Measurements from ENCODE around the gene ADAMTS17. TPM values are rescaled to one million over a fixed set of nuclear protein-coding genes. Genes with fewer than 3 reads are reported as not detected.

ADAMTS17 gene
- total RNA-seq, 1 experiment from 2014 or later, result 1.8 TPM

DNA sequence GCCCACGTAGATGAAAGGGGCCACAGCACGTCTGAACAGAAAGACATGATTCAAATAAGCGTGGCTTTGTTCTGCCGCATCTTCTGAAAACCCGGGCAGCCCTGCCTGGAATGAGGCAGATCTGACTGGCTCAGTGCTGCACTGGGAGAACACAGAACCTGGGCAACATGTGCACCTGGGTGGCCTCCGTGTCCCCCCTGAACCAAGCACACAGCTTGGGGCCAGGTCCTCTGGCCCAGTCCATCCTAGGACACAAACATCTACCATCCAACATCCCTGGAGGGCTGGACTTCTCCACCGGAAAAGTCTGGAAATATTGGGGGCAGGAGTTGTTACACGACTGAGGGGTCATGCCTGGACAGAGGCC lies 119.4 kb downstream of the ADAMTS17 start:
- Mint-ChIP-seq H3K27ac (no peak overlapping the region), H3K36me3 (no peaks in the 10 kb centered on the region), H3K9me3 (no peaks in the 10 kb centered on the region), H3K27me3 (ENCODE audit: low read depth) (no peaks in the 10 kb centered on the region), H3K4me3 (no peak overlapping the region), H3K4me1 (peaks cover 6% of the 10 kb centered on the region)
- ATAC-seq (no peak), DNase-seq (ENCODE audit: low spot score) (no peak)
- TF ChIP-seq, protein P1, sequence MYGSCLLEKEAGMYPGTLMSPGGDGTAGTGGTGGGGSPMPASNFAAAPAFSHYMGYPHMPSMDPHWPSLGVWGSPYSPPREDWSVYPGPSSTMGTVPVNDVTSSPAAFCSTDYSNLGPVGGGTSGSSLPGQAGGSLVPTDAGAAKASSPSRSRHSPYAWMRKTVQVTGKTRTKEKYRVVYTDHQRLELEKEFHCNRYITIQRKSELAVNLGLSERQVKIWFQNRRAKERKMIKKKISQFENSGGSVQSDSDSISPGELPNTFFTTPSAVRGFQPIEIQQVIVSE (CRISPR knock-in tag; IDR thresholded peaks at IDR 0.05; ENCODE audit: borderline replicate concordance), result no peak
- TF ChIP-seq ELF4 (CRISPR knock-in tag; IDR thresholded peaks at IDR 0.05; ENCODE audit: low read depth) (no peak), RELA (CRISPR knock-in tag; IDR thresholded peaks at IDR 0.05; ENCODE audit: borderline replicate concordance) (no peak), SP1 (CRISPR knock-in tag; conservative IDR thresholded peaks at IDR 0.05) (no peak), KAT7 (CRISPR knock-in tag; IDR thresholded peaks at IDR 0.05; ENCODE audit: borderline replicate concordance) (no peak), FOXK1 (CRISPR knock-in tag; IDR thresholded peaks at IDR 0.05) (no peak), ZNF219 (CRISPR knock-in tag; IDR thresholded peaks at IDR 0.05; ENCODE audit: borderline replicate concordance) (no peak)
- TF ChIP-seq, protein P2, sequence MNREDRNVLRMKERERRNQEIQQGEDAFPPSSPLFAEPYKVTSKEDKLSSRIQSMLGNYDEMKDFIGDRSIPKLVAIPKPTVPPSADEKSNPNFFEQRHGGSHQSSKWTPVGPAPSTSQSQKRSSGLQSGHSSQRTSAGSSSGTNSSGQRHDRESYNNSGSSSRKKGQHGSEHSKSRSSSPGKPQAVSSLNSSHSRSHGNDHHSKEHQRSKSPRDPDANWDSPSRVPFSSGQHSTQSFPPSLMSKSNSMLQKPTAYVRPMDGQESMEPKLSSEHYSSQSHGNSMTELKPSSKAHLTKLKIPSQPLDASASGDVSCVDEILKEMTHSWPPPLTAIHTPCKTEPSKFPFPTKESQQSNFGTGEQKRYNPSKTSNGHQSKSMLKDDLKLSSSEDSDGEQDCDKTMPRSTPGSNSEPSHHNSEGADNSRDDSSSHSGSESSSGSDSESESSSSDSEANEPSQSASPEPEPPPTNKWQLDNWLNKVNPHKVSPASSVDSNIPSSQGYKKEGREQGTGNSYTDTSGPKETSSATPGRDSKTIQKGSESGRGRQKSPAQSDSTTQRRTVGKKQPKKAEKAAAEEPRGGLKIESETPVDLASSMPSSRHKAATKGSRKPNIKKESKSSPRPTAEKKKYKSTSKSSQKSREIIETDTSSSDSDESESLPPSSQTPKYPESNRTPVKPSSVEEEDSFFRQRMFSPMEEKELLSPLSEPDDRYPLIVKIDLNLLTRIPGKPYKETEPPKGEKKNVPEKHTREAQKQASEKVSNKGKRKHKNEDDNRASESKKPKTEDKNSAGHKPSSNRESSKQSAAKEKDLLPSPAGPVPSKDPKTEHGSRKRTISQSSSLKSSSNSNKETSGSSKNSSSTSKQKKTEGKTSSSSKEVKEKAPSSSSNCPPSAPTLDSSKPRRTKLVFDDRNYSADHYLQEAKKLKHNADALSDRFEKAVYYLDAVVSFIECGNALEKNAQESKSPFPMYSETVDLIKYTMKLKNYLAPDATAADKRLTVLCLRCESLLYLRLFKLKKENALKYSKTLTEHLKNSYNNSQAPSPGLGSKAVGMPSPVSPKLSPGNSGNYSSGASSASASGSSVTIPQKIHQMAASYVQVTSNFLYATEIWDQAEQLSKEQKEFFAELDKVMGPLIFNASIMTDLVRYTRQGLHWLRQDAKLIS (CRISPR knock-in tag; IDR thresholded peaks at IDR 0.05; ENCODE audit: borderline replicate concordance), result no peak
- ChIA-PET POLR2A (no interaction called here), CTCF (no interaction called here)

DNA sequence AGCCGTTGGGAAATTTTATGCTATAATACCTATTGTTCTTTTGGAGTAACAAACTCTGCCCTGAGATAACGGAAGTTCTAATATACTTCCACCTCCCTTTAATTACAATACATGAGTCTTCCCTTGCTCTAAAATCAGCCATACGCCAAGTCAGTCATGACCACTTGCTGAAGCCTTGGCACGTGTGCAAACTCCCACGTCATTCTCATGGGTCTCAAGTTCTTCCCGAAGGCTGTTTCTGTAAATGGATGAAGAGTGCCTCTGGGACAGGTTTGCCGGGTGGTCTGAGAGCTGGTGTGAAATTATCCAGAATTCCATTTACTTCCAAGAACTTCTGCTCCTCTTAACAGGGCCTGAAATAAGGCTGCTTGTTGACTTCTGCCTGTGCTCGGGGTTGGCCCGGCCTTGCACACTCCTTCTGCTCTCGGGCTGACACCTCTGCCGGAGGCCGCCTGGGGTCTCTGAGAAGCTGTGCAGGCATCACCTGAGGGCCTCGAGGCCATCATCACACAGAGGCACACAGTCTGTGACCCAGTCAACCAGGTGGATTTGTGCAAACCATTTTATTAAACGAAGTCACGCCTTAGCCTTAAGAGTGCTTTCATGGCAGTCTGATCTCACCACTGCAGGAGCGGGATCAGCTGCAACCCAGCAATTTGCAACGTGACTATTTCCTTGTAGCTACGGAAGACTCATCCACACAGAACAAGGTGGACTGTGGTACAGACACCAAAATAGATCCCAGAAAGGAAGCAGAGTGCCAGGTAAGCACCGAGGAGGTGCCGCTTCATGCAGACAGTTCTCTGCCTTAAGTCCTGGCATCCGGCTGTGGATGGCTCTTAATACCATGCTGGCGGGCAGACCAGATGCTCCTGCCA lies 120.1 kb downstream of the ADAMTS17 start:
- H3K9me3 Mint-ChIP-seq, result no peaks in the 10 kb centered on the region
- POLR2A ChIA-PET, result no interaction called here
- H3K27ac Mint-ChIP-seq, result no peak overlapping the region
- H3K27me3 Mint-ChIP-seq (ENCODE audit: low read depth), result no peaks in the 10 kb centered on the region
- CTCF ChIA-PET, result no interaction called here
- DNase-seq (ENCODE audit: low spot score), result no peak
- peaks cover 6% of the 10 kb centered on the region for H3K4me1 Mint-ChIP-seq
- no peak overlapping the region for H3K4me3 Mint-ChIP-seq
- ATAC-seq, result no peak
- no peaks in the 10 kb centered on the region for H3K36me3 Mint-ChIP-seq
- TF ChIP-seq MXD4 (CRISPR knock-in tag; IDR thresholded peaks at IDR 0.05; ENCODE audit: borderline replicate concordance), result no peak
- TF ChIP-seq, protein P3, sequence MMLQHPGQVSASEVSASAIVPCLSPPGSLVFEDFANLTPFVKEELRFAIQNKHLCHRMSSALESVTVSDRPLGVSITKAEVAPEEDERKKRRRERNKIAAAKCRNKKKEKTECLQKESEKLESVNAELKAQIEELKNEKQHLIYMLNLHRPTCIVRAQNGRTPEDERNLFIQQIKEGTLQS (CRISPR knock-in tag; conservative IDR thresholded peaks at IDR 0.05), result no peak
- no peak for TF ChIP-seq GRHL2 (CRISPR knock-in tag; IDR thresholded peaks at IDR 0.05; ENCODE audit: insufficient replicate concordance, severe bottlenecking)
- no peak for TF ChIP-seq NR1H2 (CRISPR knock-in tag; IDR thresholded peaks at IDR 0.05)
- TF ChIP-seq ZNF138 (CRISPR knock-in tag; conservative IDR thresholded peaks at IDR 0.05), result no peak
- no peak for TF ChIP-seq ETV6 (CRISPR knock-in tag; IDR thresholded peaks at IDR 0.05)
- no peak for TF ChIP-seq NFE2L1 (CRISPR knock-in tag; IDR thresholded peaks at IDR 0.05)
- TF ChIP-seq IRF2 (CRISPR knock-in tag; IDR thresholded peaks at IDR 0.05; ENCODE audit: borderline replicate concordance, low read depth), result no peak
- no peak for TF ChIP-seq OVOL2 (CRISPR knock-in tag; IDR thresholded peaks at IDR 0.05; ENCODE audit: borderline replicate concordance)
- no peak for TF ChIP-seq ZNF317 (CRISPR knock-in tag; IDR thresholded peaks at IDR 0.05; ENCODE audit: borderline replicate concordance, low read depth)
- TF ChIP-seq, protein P4, sequence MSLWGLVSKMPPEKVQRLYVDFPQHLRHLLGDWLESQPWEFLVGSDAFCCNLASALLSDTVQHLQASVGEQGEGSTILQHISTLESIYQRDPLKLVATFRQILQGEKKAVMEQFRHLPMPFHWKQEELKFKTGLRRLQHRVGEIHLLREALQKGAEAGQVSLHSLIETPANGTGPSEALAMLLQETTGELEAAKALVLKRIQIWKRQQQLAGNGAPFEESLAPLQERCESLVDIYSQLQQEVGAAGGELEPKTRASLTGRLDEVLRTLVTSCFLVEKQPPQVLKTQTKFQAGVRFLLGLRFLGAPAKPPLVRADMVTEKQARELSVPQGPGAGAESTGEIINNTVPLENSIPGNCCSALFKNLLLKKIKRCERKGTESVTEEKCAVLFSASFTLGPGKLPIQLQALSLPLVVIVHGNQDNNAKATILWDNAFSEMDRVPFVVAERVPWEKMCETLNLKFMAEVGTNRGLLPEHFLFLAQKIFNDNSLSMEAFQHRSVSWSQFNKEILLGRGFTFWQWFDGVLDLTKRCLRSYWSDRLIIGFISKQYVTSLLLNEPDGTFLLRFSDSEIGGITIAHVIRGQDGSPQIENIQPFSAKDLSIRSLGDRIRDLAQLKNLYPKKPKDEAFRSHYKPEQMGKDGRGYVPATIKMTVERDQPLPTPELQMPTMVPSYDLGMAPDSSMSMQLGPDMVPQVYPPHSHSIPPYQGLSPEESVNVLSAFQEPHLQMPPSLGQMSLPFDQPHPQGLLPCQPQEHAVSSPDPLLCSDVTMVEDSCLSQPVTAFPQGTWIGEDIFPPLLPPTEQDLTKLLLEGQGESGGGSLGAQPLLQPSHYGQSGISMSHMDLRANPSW (CRISPR knock-in tag; conservative IDR thresholded peaks at IDR 0.05; ENCODE audit: low read depth), result no peak
- TF ChIP-seq, protein P5, sequence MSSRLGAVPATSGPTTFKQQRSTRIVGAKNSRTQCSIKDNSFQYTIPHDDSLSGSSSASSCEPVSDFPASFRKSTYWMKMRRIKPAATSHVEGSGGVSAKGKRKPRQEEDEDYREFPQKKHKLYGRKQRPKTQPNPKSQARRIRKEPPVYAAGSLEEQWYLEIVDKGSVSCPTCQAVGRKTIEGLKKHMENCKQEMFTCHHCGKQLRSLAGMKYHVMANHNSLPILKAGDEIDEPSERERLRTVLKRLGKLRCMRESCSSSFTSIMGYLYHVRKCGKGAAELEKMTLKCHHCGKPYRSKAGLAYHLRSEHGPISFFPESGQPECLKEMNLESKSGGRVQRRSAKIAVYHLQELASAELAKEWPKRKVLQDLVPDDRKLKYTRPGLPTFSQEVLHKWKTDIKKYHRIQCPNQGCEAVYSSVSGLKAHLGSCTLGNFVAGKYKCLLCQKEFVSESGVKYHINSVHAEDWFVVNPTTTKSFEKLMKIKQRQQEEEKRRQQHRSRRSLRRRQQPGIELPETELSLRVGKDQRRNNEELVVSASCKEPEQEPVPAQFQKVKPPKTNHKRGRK (CRISPR knock-in tag; IDR thresholded peaks at IDR 0.05; ENCODE audit: borderline replicate concordance), result no peak
- TF ChIP-seq ZNF416 (CRISPR knock-in tag; IDR thresholded peaks at IDR 0.05), result no peak
- no peak for TF ChIP-seq SMAD4 (CRISPR knock-in tag; IDR thresholded peaks at IDR 0.05)
- no peak for TF ChIP-seq TP53 (CRISPR knock-in tag; IDR thresholded peaks at IDR 0.05)
- TF ChIP-seq, protein P6, sequence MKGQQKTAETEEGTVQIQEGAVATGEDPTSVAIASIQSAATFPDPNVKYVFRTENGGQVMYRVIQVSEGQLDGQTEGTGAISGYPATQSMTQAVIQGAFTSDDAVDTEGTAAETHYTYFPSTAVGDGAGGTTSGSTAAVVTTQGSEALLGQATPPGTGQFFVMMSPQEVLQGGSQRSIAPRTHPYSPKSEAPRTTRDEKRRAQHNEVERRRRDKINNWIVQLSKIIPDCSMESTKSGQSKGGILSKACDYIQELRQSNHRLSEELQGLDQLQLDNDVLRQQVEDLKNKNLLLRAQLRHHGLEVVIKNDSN (CRISPR knock-in tag; IDR thresholded peaks at IDR 0.05), result no peak
- TF ChIP-seq FOXP1 (CRISPR knock-in tag; IDR thresholded peaks at IDR 0.05; ENCODE audit: borderline replicate concordance), result no peak
- no peak for TF ChIP-seq TCF7 (CRISPR knock-in tag; IDR thresholded peaks at IDR 0.05; ENCODE audit: low read depth)
